DOHH2 (cell line): ENCODE measurements around the gene KIF26B.
"Not testable (repeated sequence)": the region's sequence is repeated elsewhere in the genome, so short reads cannot be mapped to it uniquely, and the experiment has no call there.

Experiments
- H3F3A ChIP-seq: fragments of 200-600 bp; sonication (generic), shearing (Covaris generic); 2 replicates; pipeline ENCODE4 v1.6.0; 2016; ENCODE audit warnings: antibody characterized with exemption, mild to moderate bottlenecking; ENCODE audit not compliant: control insufficient read depth, insufficient read depth
- H3K27ac ChIP-seq: fragments of 200-600 bp; sonication (generic); 2 replicates; pipeline ENCODE4 v1.5.1; 2014; ENCODE audit warnings: low read depth, mild to moderate bottlenecking, low read length, moderate library complexity
- H3K27me3 ChIP-seq: fragments of 200-600 bp; sonication (generic); 2 replicates; pipeline ENCODE4 v1.6.1; 2014; ENCODE audit warnings: mild to moderate bottlenecking, low read length, mixed read lengths; ENCODE audit not compliant: control insufficient read depth
- H3K36me3 ChIP-seq: fragments of 200-600 bp; sonication (generic); 2 replicates; pipeline ENCODE4 v1.6.1; 2014; ENCODE audit warnings: mild to moderate bottlenecking, low read length, moderate library complexity, mixed read lengths; ENCODE audit not compliant: control insufficient read depth
- H3K4me1 ChIP-seq: fragments of 200-600 bp; sonication (generic); 2 replicates; pipeline ENCODE4 v1.6.1; 2014; ENCODE audit warnings: mild to moderate bottlenecking, low read length, mixed read lengths; ENCODE audit not compliant: control insufficient read depth
- H3K4me2 ChIP-seq: fragments of 200-600 bp; sonication (generic); 2 replicates; pipeline ENCODE4 v1.6.0; 2014; ENCODE audit warnings: mild to moderate bottlenecking, low read length, moderate library complexity
- H3K4me3 ChIP-seq: fragments of 200-600 bp; sonication (generic); 2 replicates; pipeline ENCODE4 v1.5.1; 2014; ENCODE audit warnings: mild to moderate bottlenecking, low read length, mixed read lengths
- H3K79me2 ChIP-seq: fragments of 200-600 bp; sonication (generic); 2 replicates; pipeline ENCODE4 v1.6.1; 2014; ENCODE audit warnings: mild to moderate bottlenecking, low read length, mixed read lengths; ENCODE audit not compliant: control insufficient read depth
- H3K9me2 ChIP-seq: fragments of 200-600 bp; sonication (generic); replicated peaks from 2 replicates; pipeline ENCODE4 v1.6.1; 2014; ENCODE audit warnings: mild to moderate bottlenecking, low read length, mixed read lengths; ENCODE audit not compliant: control insufficient read depth
- H3K9me3 ChIP-seq: fragments of 200-600 bp; sonication (generic); 2 replicates; pipeline ENCODE4 v1.6.1; 2014; ENCODE audit warnings: antibody characterized with exemption, low read length, mixed read lengths; ENCODE audit not compliant: control insufficient read depth, insufficient read depth
- H4K20me1 ChIP-seq: fragments of 200-600 bp; sonication (generic); 2 replicates; pipeline ENCODE4 v1.6.0; 2014; ENCODE audit warnings: low read depth, mild to moderate bottlenecking, antibody characterized with exemption, low read length, moderate library complexity; ENCODE audit not compliant: control insufficient read depth, insufficient read depth
- EZH2phosphoT487 ChIP-seq: fragments of 200-600 bp; sonication (generic); IDR thresholded peaks from 2 replicates; pipeline ENCODE4 v1.6.1; 2017; ENCODE audit warnings: borderline replicate concordance, mild to moderate bottlenecking, antibody characterized with exemption, low read length, moderate library complexity, mixed read lengths
- TF ChIP-seq, protein P1 (sequence below): fragments of 200-600 bp; sonication (generic); IDR thresholded peaks from one replicate; pipeline ENCODE4 v1.5.1; 2014; ENCODE audit warnings: antibody characterized with exemption, mild to moderate bottlenecking, low read depth, low read length; ENCODE audit not compliant: poor library complexity, severe bottlenecking

KIF26B gene

GRCh38 chr1:245721488-245721887 lies 566.7 kb downstream of the KIF26B start:
- H3K36me3 ChIP-seq: no peaks in the 10 kb centered on the region

GRCh38 chr1:245728035-245728434 lies 573.2 kb downstream of the KIF26B start:
- H3K4me2 ChIP-seq, H3F3A ChIP-seq, H3K4me1 ChIP-seq, H3K36me3 ChIP-seq, H3K4me3 ChIP-seq, H3K9me3 ChIP-seq, H3K27me3 ChIP-seq, H3K9me2 ChIP-seq, H3K27ac ChIP-seq, H4K20me1 ChIP-seq, H3K79me2 ChIP-seq: not testable (repeated sequence)

More at GRCh38 chr1:245721488-245721887, 566.7 kb downstream of the KIF26B start:
- Histone ChIP-seq H3K27me3 (no peaks in the 10 kb centered on the region), H4K20me1 (no peaks in the 10 kb centered on the region), H3K27ac (no peak overlapping the region), H3K79me2 (no peaks in the 10 kb centered on the region), H3K4me2 (no peak overlapping the region), H3K9me2 (no peaks in the 10 kb centered on the region), H3K4me3 (no peak overlapping the region), H3K9me3 (no peaks in the 10 kb centered on the region), H3F3A (no peaks in the 10 kb centered on the region), H3K4me1 (no peaks in the 10 kb centered on the region)
- TF ChIP-seq, protein P1, sequence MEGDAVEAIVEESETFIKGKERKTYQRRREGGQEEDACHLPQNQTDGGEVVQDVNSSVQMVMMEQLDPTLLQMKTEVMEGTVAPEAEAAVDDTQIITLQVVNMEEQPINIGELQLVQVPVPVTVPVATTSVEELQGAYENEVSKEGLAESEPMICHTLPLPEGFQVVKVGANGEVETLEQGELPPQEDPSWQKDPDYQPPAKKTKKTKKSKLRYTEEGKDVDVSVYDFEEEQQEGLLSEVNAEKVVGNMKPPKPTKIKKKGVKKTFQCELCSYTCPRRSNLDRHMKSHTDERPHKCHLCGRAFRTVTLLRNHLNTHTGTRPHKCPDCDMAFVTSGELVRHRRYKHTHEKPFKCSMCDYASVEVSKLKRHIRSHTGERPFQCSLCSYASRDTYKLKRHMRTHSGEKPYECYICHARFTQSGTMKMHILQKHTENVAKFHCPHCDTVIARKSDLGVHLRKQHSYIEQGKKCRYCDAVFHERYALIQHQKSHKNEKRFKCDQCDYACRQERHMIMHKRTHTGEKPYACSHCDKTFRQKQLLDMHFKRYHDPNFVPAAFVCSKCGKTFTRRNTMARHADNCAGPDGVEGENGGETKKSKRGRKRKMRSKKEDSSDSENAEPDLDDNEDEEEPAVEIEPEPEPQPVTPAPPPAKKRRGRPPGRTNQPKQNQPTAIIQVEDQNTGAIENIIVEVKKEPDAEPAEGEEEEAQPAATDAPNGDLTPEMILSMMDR: no peak
- no peak for TF ChIP-seq EZH2phosphoT487

DNA sequence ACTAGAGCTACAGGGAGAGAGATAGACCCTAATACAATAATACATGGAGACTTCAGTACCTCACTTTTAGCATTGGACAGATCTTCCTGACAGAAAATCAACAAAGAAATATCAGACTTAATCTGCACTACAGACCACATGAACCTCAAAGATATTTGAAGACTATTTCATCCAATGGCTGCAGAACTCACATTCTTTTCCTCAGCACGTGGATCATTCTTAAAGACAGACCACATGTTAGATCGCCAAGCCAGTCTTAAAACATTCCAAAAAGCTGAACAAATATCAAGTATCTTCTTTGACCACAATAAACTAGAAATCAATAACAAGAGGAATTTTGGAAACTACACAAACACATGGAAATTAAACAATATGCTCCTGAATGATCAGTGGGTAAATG lies 576.0 kb downstream of the KIF26B start:
- no peak overlapping the region for H3K27ac ChIP-seq
- H3K27me3 ChIP-seq: no peaks in the 10 kb centered on the region
- H3K9me3 ChIP-seq: no peaks in the 10 kb centered on the region
- no peak overlapping the region for H3K4me2 ChIP-seq
- no peaks in the 10 kb centered on the region for H4K20me1 ChIP-seq
- TF ChIP-seq, protein P1: no peak
- no peak for TF ChIP-seq EZH2phosphoT487
- no peaks in the 10 kb centered on the region for H3K9me2 ChIP-seq
- H3K4me3 ChIP-seq: no peak overlapping the region
- H3F3A ChIP-seq: no peaks in the 10 kb centered on the region
- H3K79me2 ChIP-seq: no peaks in the 10 kb centered on the region
- H3K4me1 ChIP-seq: peaks cover 1% of the 10 kb centered on the region
- no peaks in the 10 kb centered on the region for H3K36me3 ChIP-seq

DNA sequence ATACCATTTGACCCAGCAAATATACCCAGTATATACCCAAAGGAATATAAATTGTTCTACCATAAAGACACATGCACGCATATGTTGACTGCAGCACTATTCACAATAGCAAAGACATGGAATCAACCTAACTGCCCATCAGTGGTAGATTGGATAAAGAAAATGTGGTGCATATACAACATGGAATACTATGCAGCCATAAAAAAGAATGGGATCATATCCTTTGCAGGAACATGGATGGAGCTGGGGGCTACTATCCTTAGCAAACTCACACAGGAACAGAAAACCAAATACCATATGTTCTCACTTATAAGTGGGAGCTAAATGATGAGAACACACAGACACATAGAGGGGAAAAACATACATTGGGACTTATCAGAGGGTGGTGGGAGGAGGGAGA lies 585.6 kb downstream of the KIF26B start:
- not testable (repeated sequence) for H3K36me3 ChIP-seq, H3K4me1 ChIP-seq, H3K4me3 ChIP-seq, H3K79me2 ChIP-seq, H3K4me2 ChIP-seq, H3F3A ChIP-seq, H4K20me1 ChIP-seq, H3K27me3 ChIP-seq, H3K9me2 ChIP-seq, H3K9me3 ChIP-seq, H3K27ac ChIP-seq

GRCh38 chr1:245742896-245743295 lies 588.1 kb downstream of the KIF26B start:
- TF ChIP-seq, protein P1: no peak
- no peak for TF ChIP-seq EZH2phosphoT487
- no peak overlapping the region for H3K27ac ChIP-seq
- no peaks in the 10 kb centered on the region for H3K4me1 ChIP-seq

More at GRCh38 chr1:245742896-245743295, 588.1 kb downstream of the KIF26B start:
- no peaks in the 10 kb centered on the region for H3K36me3 ChIP-seq
- H3F3A ChIP-seq: no peaks in the 10 kb centered on the region
- no peaks in the 10 kb centered on the region for H3K9me3 ChIP-seq
- no peak overlapping the region for H3K4me2 ChIP-seq
- H3K9me2 ChIP-seq: no peaks in the 10 kb centered on the region
- H3K27me3 ChIP-seq: no peaks in the 10 kb centered on the region
- H4K20me1 ChIP-seq: no peaks in the 10 kb centered on the region
- no peak overlapping the region for H3K4me3 ChIP-seq
- H3K79me2 ChIP-seq: no peaks in the 10 kb centered on the region
